Lung (tissue), 12 donors: ENCODE measurements around the gene SPRYD3. TPM values are rescaled to one million over a fixed set of nuclear protein-coding genes. Genes with fewer than 3 reads are reported as not detected.

ENCODE experiments used
- ATAC-seq: fragments of 200-7000 bp; cut with Tn5 transposase; one replicate; pipeline ENCODE4 v1.9.1; 2020; ENCODE audit warnings: moderate number of reproducible peaks; ENCODE audit not compliant: insufficient read depth, low FRiP score
- DNase-seq, 3 donors: peaks; one replicate each; pipeline ENCODE4 v3.0.0-alpha.2; 2013 to 2017
- H3K27ac ChIP-seq, 2 donors: one replicate each; pipeline ENCODE4 v1.5.1; 2013; ENCODE audit warnings: mild to moderate bottlenecking in 2 of 2, moderate library complexity in 2 of 2, control low read depth in 1 of 2, inconsistent platforms in 1 of 2, low read depth in 1 of 2, low read length in 1 of 2
- H3K27me3 ChIP-seq, 3 donors: one replicate each; pipeline ENCODE4 v1.5.1; 2013; ENCODE audit warnings: low read length in 2 of 3; ENCODE audit not compliant: control insufficient read depth in 3 of 3, insufficient read depth in 3 of 3
- H3K36me3 ChIP-seq, 4 donors: one replicate each; pipeline ENCODE4 v1.5.1; 2013; ENCODE audit warnings: low read length in 4 of 4, mild to moderate bottlenecking in 1 of 4, moderate library complexity in 1 of 4; ENCODE audit not compliant: control insufficient read depth in 4 of 4, insufficient read depth in 4 of 4
- H3K4me1 ChIP-seq, 5 donors: one replicate each; pipeline ENCODE4 v1.5.1; 2013; ENCODE audit warnings: low read length in 5 of 5, mild to moderate bottlenecking in 2 of 5, moderate library complexity in 1 of 5; ENCODE audit not compliant: control insufficient read depth in 5 of 5, insufficient read depth in 5 of 5
- H3K4me3 ChIP-seq: one replicate; pipeline ENCODE4 v1.5.1; 2013; ENCODE audit warnings: mild to moderate bottlenecking, control low read depth, moderate library complexity
- H3K9ac ChIP-seq, 2 donors: one replicate each; pipeline ENCODE4 v1.5.1; 2013; ENCODE audit warnings: low read length in 2 of 2, control low read depth in 1 of 2; ENCODE audit not compliant: insufficient read depth in 1 of 2
- H3K9me3 ChIP-seq, 4 donors: one replicate each; pipeline ENCODE4 v1.5.1; 2013; ENCODE audit warnings: low read length in 3 of 4, mild to moderate bottlenecking in 1 of 4, moderate library complexity in 1 of 4; ENCODE audit not compliant: control insufficient read depth in 4 of 4, insufficient read depth in 3 of 4
- CTCF ChIP-seq: IDR thresholded peaks from 2 replicates; pipeline ENCODE4 v1.5.1; 2012; ENCODE audit warnings: mild to moderate bottlenecking; ENCODE audit errors: control extremely low read depth, extremely low read depth
- WGBS, 2 donors: extraction: QIAGEN DNeasy Blood & Tissue Kit; methylation state at CpG; one replicate each; pipeline ENCODE4 v1.1.7; 2013; 5-methylcytosine and 5-hydroxymethylcytosine counted together
- polyA plus RNA-seq, 2 donors: library from polyadenylated mRNA; stranded (reverse); fragments of 200-250 nt; gene quantifications; one replicate each; pipeline ENCODE4 v1.2.1, GENCODE V29; 2013
- total RNA-seq, 2 donors: library from RNA; depleted of rRNA in 1 of 2; stranded (reverse); fragments of >200 nt in 1 of 2; gene quantifications; one replicate each; pipeline ENCODE4 v1.2.1, GENCODE V29; 2014 to 2021
- donor health status: control.
- donor health status: control.
- donor health status: Bipolar disorder and iron deficiency.
- donor health status: healthy.
- donor health status: DM: yes; HTN: yes; CAD: no.

The SPRYD3 gene
- total and polyA plus RNA-seq, 4 donors = 17.1 to 60.2 (median 34.9) TPM

- no peak for ATAC-seq
- Histone ChIP-seq H3K36me3 (no peaks in the 10 kb centered on the region), H3K4me3 (no peak overlapping the region), H3K27ac (no peak overlapping the region), H3K9ac (no peak overlapping the region), H3K4me1 (peaks cover 0 to 1% (median 0%) of the 10 kb centered on the region in 5 donors), H3K9me3 (no peaks in the 10 kb centered on the region), H3K27me3 (no peaks in the 10 kb centered on the region)
- WGBS, 2 donors = 89 to 92% methylated on average over 3 of the region's 3 CpGs
- TF ChIP-seq CTCF = no peak
- peak in 1 of 3 donors; percentile 68 for DNase-seq
Observed at GRCh38 chr12:53086361-53086760, 7.2 kb upstream of the SPRYD3 start.

- DNase-seq = no peak
- peaks cover 0 to 13% (median 7%) of the 10 kb centered on the region in 5 donors for H3K4me1 ChIP-seq
- no peak for ATAC-seq
- no peak overlapping the region for H3K4me3 ChIP-seq
- 61 to 76% methylated on average over 2 of the region's 2 CpGs for WGBS, 2 donors
- TF ChIP-seq CTCF = no peak
- no peak overlapping the region for H3K27ac ChIP-seq
- no peaks in the 10 kb centered on the region for H3K9me3 ChIP-seq
- H3K27me3 ChIP-seq = no peaks in the 10 kb centered on the region
- H3K9ac ChIP-seq = no peak overlapping the region
- no peaks in the 10 kb centered on the region for H3K36me3 ChIP-seq
Observed at GRCh38 chr12:53082637-53083175, 3.5 kb upstream of the SPRYD3 start.

- H3K9me3 ChIP-seq = no peaks in the 10 kb centered on the region
- DNase-seq (no peak), ATAC-seq (no peak)
- peaks cover 7 to 25% (median 17%) of the 10 kb centered on the region in 4 donors for H3K36me3 ChIP-seq
- no peaks in the 10 kb centered on the region for H3K27me3 ChIP-seq
- H3K27ac ChIP-seq = peak overlapping the region; percentile 62 to 93
- 20 to 22% methylated on average over 23 to 25 of the region's 25 CpGs for WGBS, 2 donors
- peak overlapping the region; percentile 12 to 66 for H3K9ac ChIP-seq
- no peak for TF ChIP-seq CTCF
- peaks cover 0 to 23% (median 13%) of the 10 kb centered on the region in 5 donors for H3K4me1 ChIP-seq
- H3K4me3 ChIP-seq = peak overlapping the region; percentile 74
Observed at GRCh38 chr12:53078425-53079225, 565 bp downstream of the SPRYD3 start.
